Adrenal gland (tissue), 5 donors: ENCODE data around the gene ADCY2.

Experiments
- POLR2A ChIP-seq, 2 donors: fragments of 450-650 bp; IDR thresholded peaks; one replicate each; pipeline ENCODE4 v1.6.1; 2017; ENCODE audit warnings: antibody characterized with exemption in 2 of 2, mild to moderate bottlenecking in 2 of 2, moderate library complexity in 1 of 2
- TF ChIP-seq, protein P1 (sequence below), 6 experiments: fragments of 450-650 bp in 4 of 6; fragments of 200-600 bp in 2 of 6; sonication (generic) in 1 of 6; IDR thresholded peaks; 1 replicate in 5 of 6; 2 replicates in 1 of 6; pipeline versions ENCODE4 v1.5.1 to v1.8.0; 2016 to 2021; ENCODE audit warnings: antibody characterized with exemption in 6 of 6, mild to moderate bottlenecking in 2 of 6, moderate library complexity in 1 of 6
- donor health status: DM: no; HTN: no; CAD: no.

DNA sequence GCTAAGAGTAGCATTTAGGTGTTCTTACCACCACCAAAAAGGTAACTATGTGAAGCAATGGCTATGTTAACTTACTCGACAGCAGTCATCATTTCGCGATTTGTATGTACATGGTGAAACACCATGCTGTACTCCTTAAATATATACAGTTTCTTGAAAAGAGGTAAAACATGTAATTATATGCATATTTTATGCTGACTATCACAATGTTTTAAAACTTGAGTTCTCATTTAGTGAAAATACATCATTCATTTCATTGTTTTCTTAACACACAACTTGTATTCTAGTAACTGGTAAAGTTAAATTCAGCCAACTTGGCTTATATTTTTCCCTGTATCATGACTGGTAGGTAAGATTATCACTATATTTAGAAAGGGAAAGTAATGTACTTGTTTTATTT lies 189.9 kb downstream of the ADCY2 start:
- TF ChIP-seq, protein P1, sequence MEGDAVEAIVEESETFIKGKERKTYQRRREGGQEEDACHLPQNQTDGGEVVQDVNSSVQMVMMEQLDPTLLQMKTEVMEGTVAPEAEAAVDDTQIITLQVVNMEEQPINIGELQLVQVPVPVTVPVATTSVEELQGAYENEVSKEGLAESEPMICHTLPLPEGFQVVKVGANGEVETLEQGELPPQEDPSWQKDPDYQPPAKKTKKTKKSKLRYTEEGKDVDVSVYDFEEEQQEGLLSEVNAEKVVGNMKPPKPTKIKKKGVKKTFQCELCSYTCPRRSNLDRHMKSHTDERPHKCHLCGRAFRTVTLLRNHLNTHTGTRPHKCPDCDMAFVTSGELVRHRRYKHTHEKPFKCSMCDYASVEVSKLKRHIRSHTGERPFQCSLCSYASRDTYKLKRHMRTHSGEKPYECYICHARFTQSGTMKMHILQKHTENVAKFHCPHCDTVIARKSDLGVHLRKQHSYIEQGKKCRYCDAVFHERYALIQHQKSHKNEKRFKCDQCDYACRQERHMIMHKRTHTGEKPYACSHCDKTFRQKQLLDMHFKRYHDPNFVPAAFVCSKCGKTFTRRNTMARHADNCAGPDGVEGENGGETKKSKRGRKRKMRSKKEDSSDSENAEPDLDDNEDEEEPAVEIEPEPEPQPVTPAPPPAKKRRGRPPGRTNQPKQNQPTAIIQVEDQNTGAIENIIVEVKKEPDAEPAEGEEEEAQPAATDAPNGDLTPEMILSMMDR (IDR thresholded peaks at IDR 0.05): no peak
- no peak for TF ChIP-seq POLR2A (IDR thresholded peaks at IDR 0.05)
